ENCODE measurements around the gene SLC9A4.
A peak's percentile ranks its signal among the peaks of the same experiment; 100 is the strongest.

SLC9A4 gene, protein sequence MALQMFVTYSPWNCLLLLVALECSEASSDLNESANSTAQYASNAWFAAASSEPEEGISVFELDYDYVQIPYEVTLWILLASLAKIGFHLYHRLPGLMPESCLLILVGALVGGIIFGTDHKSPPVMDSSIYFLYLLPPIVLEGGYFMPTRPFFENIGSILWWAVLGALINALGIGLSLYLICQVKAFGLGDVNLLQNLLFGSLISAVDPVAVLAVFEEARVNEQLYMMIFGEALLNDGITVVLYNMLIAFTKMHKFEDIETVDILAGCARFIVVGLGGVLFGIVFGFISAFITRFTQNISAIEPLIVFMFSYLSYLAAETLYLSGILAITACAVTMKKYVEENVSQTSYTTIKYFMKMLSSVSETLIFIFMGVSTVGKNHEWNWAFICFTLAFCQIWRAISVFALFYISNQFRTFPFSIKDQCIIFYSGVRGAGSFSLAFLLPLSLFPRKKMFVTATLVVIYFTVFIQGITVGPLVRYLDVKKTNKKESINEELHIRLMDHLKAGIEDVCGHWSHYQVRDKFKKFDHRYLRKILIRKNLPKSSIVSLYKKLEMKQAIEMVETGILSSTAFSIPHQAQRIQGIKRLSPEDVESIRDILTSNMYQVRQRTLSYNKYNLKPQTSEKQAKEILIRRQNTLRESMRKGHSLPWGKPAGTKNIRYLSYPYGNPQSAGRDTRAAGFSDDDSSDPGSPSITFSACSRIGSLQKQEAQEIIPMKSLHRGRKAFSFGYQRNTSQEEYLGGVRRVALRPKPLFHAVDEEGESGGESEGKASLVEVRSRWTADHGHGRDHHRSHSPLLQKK

GRCh38 chr2:102473020-102473419 lies at the start of gene SLC9A4:
TSS of gene SLC9A4 (plus strand) at chr2:102473226. CDS start at chr2:102473760, 534 bp downstream.
- peak; percentile 20 to 24 for DNase-seq (ENCODE audit: low read depth in 2 of 2)

- no peak for DNase-seq (ENCODE audit: low read depth in 2 of 2)
These were observed 49.7 kb upstream of the SLC9A4 start for GRCh38 chr2:102423368-102423767.

GRCh38 chr2:102424754-102425153 lies 48.3 kb upstream of the SLC9A4 start:
- DNase-seq (ENCODE audit: low read depth in 2 of 2) = no peak

DNA sequence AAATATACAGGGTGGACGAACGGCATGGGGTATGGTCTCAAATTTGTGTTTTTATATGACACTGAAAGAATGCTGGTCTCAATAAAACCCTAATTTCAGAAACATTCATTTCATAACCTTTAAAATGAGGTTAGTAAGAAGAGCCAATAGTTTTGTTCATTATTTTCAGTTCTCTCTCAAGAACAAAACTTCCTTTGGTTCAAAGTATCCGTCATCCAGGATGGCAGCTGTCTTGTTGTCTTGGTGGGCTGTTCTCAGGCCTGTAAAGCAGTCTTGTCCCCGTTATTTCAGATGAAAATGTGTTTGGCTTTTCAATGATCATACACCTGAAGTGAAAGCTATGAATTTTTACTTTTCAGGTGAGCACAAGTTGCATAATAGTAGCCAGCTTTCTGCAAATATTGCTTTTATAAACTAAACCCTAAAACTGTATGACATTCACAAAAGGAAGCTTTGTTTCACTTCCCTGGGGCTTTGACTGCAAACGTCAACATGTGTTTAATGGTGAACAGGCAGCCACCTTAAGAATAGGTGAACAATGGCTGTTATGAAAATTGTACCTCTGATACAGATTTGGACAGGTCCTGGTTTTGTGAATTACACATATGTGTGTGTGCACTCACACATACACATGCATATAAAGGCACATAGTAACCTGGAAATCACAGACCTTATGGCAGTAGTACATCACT lies 47.4 kb upstream of the SLC9A4 start:
- DNase-seq (ENCODE audit: low read depth in 2 of 2) = no peak

DNA sequence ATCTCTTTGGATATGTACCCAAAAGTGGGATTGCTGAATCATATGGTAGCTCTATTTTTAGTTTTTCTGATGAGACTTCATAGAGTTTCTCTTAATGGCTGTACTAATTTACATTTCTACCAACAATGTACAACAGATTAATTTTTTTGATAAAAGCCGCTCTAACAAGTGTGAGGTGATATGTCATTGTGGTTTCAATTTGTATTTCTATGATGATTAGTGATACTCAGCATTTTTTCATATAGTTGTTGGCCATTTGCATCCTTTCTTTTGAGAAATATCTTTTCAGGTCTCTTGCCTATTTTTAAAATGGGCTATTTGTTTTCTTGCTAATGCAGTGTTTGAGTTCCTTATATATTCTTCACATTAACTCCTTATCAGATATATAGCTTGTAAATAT lies 45.8 kb upstream of the SLC9A4 start:
- no peak for DNase-seq (ENCODE audit: low read depth in 2 of 2)

GRCh38 chr2:102428573-102428972 lies 44.5 kb upstream of the SLC9A4 start:
- DNase-seq (ENCODE audit: low read depth in 2 of 2) = no peak

- DNase-seq (ENCODE audit: low read depth in 2 of 2) = no peak
These were observed 40.6 kb upstream of the SLC9A4 start for GRCh38 chr2:102432386-102432785.

GRCh38 chr2:102433973-102434654 lies 38.9 kb upstream of the SLC9A4 start:
- DNase-seq (ENCODE audit: low read depth in 2 of 2) = no peak

DNA sequence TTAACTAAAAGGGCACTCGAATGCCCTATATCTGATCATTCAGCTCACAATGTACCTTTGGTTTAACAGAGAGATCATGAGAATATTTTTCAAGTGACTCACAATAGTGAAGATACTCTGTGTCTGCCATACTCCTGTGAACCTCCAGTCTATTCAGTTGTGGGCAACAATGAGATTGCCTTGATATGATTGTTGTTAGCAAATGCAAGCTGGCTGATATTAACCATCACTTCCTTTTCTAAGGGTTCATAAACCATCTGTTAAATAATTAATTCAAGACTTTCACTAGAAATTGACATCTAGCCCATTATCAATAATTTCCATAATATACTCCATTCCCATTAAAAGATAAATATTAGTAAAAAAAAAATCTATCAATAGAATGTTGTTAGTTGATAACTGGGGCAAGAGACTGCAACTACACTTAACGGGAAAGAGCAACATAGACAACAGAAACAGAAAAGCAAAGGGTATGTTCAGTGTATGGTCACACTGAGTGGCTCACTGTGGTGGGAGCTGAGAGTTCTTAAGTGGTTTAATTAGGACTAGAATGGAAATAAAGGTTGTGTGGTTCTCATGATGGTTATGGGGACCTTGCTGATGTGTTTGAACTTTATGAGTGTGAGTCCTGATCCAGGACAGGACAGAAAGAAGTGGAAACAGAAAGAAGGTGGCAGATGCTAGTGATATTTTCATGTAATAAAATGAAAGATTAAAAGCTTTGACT lies 38.2 kb upstream of the SLC9A4 start:
- DNase-seq (ENCODE audit: low read depth in 2 of 2) = no peak

DNA sequence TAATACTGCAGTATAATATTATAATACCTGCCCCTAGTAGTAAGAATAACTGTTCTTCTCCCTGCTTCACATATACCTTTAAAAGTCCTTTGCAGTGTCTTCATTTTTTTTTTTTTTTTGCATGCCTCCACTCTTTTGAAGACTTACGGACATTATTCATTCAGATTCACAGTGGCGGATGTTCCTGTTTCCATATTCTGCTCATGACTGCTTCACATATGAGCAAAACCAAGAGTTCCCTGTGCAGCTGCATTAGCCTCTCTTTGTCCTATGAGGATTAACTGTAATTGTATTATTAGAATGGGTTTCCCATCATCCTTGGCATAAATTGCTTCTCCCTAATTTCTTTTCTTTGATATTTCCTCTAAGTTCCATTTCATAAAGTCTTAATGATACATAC lies 37.3 kb upstream of the SLC9A4 start:
- DNase-seq (ENCODE audit: low read depth in 2 of 2) = no peak

GRCh38 chr2:102436323-102436722 lies 36.7 kb upstream of the SLC9A4 start:
- no peak for DNase-seq (ENCODE audit: low read depth in 2 of 2)

DNA sequence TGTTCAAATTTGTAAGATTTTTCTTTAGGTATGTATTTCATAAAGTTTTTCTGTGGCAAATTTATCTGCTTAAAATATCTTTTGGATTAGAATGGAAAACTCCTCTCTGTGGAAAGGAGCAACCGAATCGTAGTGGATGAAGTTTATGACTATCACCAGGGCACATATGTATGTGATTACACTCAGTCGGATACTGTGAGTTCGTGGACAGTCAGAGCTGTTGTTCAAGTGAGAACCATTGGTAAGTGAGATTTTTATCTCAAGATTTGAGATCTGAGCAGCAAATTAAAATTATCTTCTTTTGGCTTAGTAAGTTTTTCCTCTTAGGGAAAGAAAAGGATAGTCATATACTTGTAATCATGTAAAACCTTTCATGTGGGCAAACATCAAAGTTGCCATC lies 35.9 kb upstream of the SLC9A4 start:
- DNase-seq (ENCODE audit: low read depth in 2 of 2) = no peak

GRCh38 chr2:102438111-102438510 lies 34.9 kb upstream of the SLC9A4 start:
- no peak for DNase-seq (ENCODE audit: low read depth in 2 of 2)

DNA sequence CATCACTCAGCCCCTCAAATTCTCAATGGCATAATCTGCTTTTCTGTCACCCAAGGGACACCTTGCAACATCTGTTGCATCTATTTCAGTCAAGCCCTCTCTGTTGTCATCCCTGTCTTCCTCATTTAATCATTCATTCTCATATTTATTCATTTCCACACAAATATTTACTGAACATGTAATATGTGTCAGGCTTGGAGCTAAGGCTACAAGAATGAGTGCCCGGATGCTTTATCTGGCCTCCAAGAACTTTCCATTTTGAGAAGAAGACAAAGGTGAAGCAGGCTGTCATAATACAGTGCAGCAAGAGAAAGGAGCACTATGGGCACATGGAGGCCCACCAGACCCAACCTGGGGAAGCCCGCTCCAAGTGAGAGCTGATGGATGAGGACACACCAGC lies 34.4 kb upstream of the SLC9A4 start:
- no peak for DNase-seq (ENCODE audit: low read depth in 2 of 2)

DNA sequence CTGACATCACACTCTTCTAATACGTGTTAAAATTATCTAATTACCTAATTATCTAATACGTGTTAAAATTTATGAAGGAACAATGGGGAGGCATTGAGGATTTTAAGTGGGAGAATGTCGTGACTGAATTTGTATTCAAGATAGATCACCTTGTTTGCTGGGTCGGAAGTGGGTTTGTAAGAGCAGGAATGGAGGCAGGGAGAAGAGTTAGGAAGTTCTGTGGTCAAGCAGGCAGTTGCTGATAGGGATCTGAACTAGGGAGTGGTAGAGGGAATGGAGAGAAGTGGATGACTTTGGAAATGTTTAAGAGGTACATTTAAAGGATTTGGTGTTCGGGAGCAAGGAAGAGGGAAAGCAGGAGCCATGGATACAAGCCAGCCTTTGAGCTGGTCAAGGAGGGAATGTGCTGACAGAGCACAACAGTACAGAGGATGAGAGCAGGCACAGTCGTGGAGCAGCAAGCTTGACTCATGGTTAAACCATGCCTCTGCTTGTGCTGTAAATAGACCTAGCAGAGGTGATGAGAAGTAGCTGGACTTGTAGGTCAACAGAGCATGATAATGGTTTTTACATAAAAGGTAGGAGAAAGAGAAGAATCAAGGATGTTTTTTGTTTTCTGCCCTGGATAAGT lies 33.8 kb upstream of the SLC9A4 start:
- DNase-seq (ENCODE audit: low read depth in 2 of 2) = no peak

DNA sequence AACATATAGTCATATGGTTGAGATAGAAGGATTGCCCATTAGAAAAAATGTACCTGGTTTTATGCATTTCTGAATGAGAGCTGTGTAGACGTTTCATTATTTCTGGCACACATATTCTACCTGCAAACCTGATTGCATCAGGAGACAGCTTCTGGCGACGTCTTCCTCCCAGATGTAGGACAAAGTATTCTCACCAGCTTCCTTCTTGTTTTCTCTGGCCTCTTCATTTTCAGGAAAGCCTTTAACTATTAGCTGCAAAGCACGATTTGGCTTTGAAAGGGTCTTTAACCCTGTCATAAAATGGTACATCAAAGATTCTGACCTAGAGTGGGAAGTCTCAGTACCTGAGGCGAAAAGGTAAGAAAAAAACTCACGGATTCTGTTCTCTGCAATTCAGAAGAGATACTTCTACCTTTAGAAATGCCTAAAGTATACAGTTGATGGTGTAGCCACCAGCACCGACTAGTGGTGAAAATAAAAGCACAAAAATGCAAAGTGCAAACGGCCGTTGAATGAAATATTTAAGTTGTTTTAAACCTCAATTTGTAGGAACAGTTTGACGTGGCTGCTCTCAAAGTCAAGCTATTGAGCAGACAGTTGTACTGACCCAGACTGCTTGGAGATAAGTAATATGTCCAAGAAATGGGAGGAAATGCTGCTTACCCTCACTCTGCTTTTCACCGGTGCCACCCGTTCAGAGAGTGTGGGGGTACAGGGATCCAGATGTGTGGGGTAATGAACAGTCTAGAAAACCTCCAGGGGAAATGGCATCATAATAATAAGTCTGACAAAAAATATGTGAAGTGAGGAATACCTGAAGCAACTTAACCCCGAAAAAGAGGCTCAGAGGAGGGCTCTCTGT lies 29.8 kb upstream of the SLC9A4 start:
- no peak for DNase-seq (ENCODE audit: low read depth in 2 of 2)

DNA sequence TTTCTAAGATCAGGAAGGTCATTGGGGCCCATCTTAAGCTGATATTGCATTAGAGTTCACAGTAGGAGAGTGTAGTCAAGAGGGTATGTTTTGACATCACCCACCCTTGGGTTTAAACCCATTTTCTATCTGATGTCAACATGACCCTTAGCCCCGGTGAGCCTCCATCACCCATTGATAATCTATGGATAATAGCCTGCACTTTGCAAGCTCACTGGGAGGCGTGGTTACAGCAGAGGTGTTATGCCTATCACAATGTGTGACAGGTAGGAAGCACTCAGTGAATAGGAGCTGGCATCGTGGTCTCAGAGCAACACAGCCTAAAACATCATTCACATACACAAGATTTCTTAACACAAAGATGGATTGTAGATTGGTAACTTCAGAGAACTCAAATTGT lies 28.8 kb upstream of the SLC9A4 start:
- DNase-seq (ENCODE audit: low read depth in 2 of 2) = no peak

GRCh38 chr2:102446936-102447335 lies 26.1 kb upstream of the SLC9A4 start:
- no peak for DNase-seq (ENCODE audit: low read depth in 2 of 2)

- peak; percentile 15 to 43 for DNase-seq (ENCODE audit: low read depth in 2 of 2)
These were observed 23.6 kb upstream of the SLC9A4 start for GRCh38 chr2:102449370-102449974.

Data from stimulated activated CD8-positive, alpha-beta memory T cell treated with anti-CD3 and anti-CD28 coated beads, Interleukin-2, amount 100 ng/mL, for 1 hour (primary cell).